Liver (tissue), 9 donors: ENCODE measurements around the gene KLK3. TPM values are rescaled to one million over a fixed set of nuclear protein-coding genes. Genes with fewer than 3 reads are reported as not detected.

Experiments used
- DNase-seq: peaks from one replicate; pipeline ENCODE4 v3.0.0-alpha.2; 2017; ENCODE audit warnings: low spot score
- H3K27ac ChIP-seq, 2 donors: one replicate each; pipeline ENCODE4 v1.7.0; 2013; ENCODE audit warnings: inconsistent platforms in 2 of 2, low read length in 2 of 2, control low read depth in 1 of 2, low read depth in 1 of 2, mild to moderate bottlenecking in 1 of 2
- H3K27me3 ChIP-seq, 4 donors: one replicate each; pipeline versions ENCODE4 v1.6.1 to v1.7.0; 2013; ENCODE audit warnings: low read length in 3 of 4, inconsistent platforms in 1 of 4, mild to moderate bottlenecking in 1 of 4, moderate library complexity in 1 of 4; ENCODE audit not compliant: control insufficient read depth in 4 of 4, insufficient read depth in 4 of 4
- H3K36me3 ChIP-seq, 4 donors: one replicate each; pipeline versions ENCODE4 v1.6.1 to v1.7.0; 2013; ENCODE audit warnings: low read length in 3 of 4, mild to moderate bottlenecking in 3 of 4, low read depth in 1 of 4, moderate library complexity in 1 of 4; ENCODE audit not compliant: control insufficient read depth in 4 of 4, insufficient read depth in 3 of 4
- H3K4me1 ChIP-seq, 4 donors: one replicate each; pipeline versions ENCODE4 v1.6.1 to v1.7.0; 2013; ENCODE audit warnings: low read length in 3 of 4, mild to moderate bottlenecking in 3 of 4, moderate library complexity in 1 of 4; ENCODE audit not compliant: control insufficient read depth in 4 of 4, insufficient read depth in 4 of 4
- H3K4me3 ChIP-seq, 3 donors: one replicate each; pipeline versions ENCODE4 v1.6.1 to v1.7.0; 2013; ENCODE audit warnings: low read length in 3 of 3, control low read depth in 1 of 3, low read depth in 1 of 3, mild to moderate bottlenecking in 1 of 3
- H3K9ac ChIP-seq, 2 donors: one replicate each; pipeline ENCODE4 v1.7.0; 2013; ENCODE audit warnings: low read length in 2 of 2, mild to moderate bottlenecking in 2 of 2, moderate library complexity in 2 of 2, control low read depth in 1 of 2, low read depth in 1 of 2
- H3K9me3 ChIP-seq, 4 donors: one replicate each; pipeline versions ENCODE4 v1.6.1 to v1.7.0; 2013; ENCODE audit warnings: low read length in 3 of 4; ENCODE audit not compliant: control insufficient read depth in 4 of 4
- EGR1 ChIP-seq, 2 donors: IDR thresholded peaks; 2 replicates each; pipeline ENCODE4 v1.6.1; 2016 to 2018; ENCODE audit warnings: antibody characterized with exemption in 2 of 2, low read depth in 2 of 2
- GABPA ChIP-seq, 2 donors: IDR thresholded peaks in 1 of 2; conservative IDR thresholded peaks in 1 of 2; 2 replicates each; pipeline ENCODE4 v1.6.1; 2016; ENCODE audit warnings: antibody characterized with exemption in 2 of 2, mild to moderate bottlenecking in 1 of 2, moderate library complexity in 1 of 2
- HNF4A ChIP-seq, 2 donors: conservative IDR thresholded peaks; 2 replicates each; pipeline ENCODE4 v1.6.1; 2016; ENCODE audit warnings: antibody characterized with exemption in 2 of 2, mild to moderate bottlenecking in 2 of 2
- HNF4G ChIP-seq: IDR thresholded peaks from 2 replicates; pipeline ENCODE4 v1.6.1; 2016; ENCODE audit warnings: antibody characterized with exemption
- JUND ChIP-seq, 2 donors: IDR thresholded peaks; 2 replicates each; pipeline ENCODE4 v1.6.1; 2016; ENCODE audit warnings: antibody characterized with exemption in 2 of 2
- NR2F2 ChIP-seq: IDR thresholded peaks from 2 replicates; pipeline ENCODE4 v1.6.1; 2016; ENCODE audit warnings: antibody characterized with exemption
- RAD21 ChIP-seq, 2 donors: IDR thresholded peaks; 2 replicates each; pipeline ENCODE4 v1.6.1; 2016; ENCODE audit warnings: antibody characterized with exemption in 2 of 2, mild to moderate bottlenecking in 2 of 2
- RXRA ChIP-seq, 2 donors: IDR thresholded peaks; 2 replicates each; pipeline ENCODE4 v1.6.1; 2017 to 2018; ENCODE audit warnings: antibody characterized with exemption in 2 of 2, mild to moderate bottlenecking in 1 of 2
- TAF1 ChIP-seq: conservative IDR thresholded peaks from 2 replicates; pipeline ENCODE4 v1.6.1; 2016; ENCODE audit warnings: antibody characterized with exemption, mild to moderate bottlenecking
- YY1 ChIP-seq: IDR thresholded peaks from 2 replicates; pipeline ENCODE4 v1.6.1; 2016; ENCODE audit warnings: antibody characterized with exemption, mild to moderate bottlenecking
- WGBS: extraction: QIAGEN DNeasy Blood & Tissue Kit; methylation state at CpG from one replicate; pipeline ENCODE4 v1.1.7; 2013; 5-methylcytosine and 5-hydroxymethylcytosine counted together
- polyA plus RNA-seq, 2 donors: library from polyadenylated mRNA; stranded (reverse) in 1 of 2; unstranded in 1 of 2; fragments of 200-250 nt in 1 of 2; fragments of >200 nt in 1 of 2; fragmentation: Nextera tagmentation in 1 of 2; extraction: Ambion mirVana in 1 of 2; gene quantifications; one replicate each; pipeline versions ENCODE4 v1.2.1 to v1.2.3, GENCODE V29; 2013 to 2015
- total RNA-seq, 2 donors: library from RNA; depleted of rRNA; stranded (reverse); fragments of >200 nt; gene quantifications; one replicate each; pipeline ENCODE4 v1.2.3, GENCODE V29; 2014
- TF ChIP-seq, protein P1 (sequence below): IDR thresholded peaks from 2 replicates; pipeline ENCODE4 v1.6.1; 2016; ENCODE audit warnings: antibody characterized with exemption, mild to moderate bottlenecking
- TF ChIP-seq, protein P2 (sequence below): IDR thresholded peaks from 2 replicates; pipeline ENCODE4 v1.6.1; 2016; ENCODE audit warnings: antibody characterized with exemption
- TF ChIP-seq, protein P3 (sequence below): IDR thresholded peaks from 2 replicates; pipeline ENCODE4 v1.6.1; 2016; ENCODE audit warnings: antibody characterized with exemption
- donor health status: healthy.
- donor health status: healthy.
- donor health status: healthy.
- donor health status: healthy.
- donor health status: healthy.

The KLK3 gene
- total and polyA plus RNA-seq, 4 donors: not detected

DNA sequence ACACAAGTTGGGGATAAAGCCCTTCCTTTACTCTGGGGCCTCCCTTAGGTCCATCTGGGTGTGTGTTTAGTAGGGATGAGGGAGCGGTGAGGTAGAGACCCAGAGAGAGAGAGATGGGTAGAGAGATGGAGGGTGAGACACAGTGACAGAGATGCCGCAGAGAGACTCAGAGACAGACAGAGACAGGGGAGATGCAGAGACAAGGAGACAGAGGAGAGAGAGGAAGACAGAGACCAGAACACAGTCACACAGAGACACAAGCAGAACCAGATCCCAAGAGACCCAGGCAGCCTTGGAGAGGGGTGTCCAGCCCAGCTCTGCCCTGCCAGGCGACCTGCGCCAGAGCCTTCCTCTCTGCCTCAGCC lies 33.5 kb upstream of the KLK3 start (continued):
- TF ChIP-seq HNF4G: no peak

DNA sequence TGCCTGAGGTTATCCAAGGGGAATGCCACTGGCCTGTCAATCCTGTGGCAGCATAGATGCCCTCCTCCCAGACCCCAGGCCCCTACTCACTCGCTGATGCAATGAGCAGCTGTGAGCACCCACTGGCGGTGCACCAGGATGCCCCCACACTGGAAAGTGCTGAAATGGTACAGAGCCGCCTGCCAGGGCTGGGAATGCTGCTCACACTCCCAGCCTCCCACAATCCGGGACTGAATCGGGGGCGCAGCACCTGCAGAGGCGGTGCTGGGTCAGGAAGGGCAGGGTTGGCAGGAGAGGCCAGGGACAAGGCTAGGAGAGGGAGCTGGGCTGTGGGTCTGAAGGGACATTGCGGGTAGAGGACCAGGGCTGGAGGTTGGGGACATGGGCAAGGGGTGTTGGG lies 33.1 kb upstream of the KLK3 start:
- DNase-seq: no peak
- Histone ChIP-seq H3K9me3 (no peaks in the 10 kb centered on the region), H3K9ac (no peak overlapping the region), H3K4me1 (no peaks in the 10 kb centered on the region), H3K27me3 (peaks cover 0 to 27% (median 12%) of the 10 kb centered on the region in 4 donors), H3K36me3 (no peaks in the 10 kb centered on the region), H3K4me3 (no peak overlapping the region), H3K27ac (no peak overlapping the region)
- 49% methylated on average over 8 of the region's 8 CpGs for WGBS
- TF ChIP-seq GABPA (IDR thresholded peaks at IDR 0.05 in 1 of 2, conservative IDR thresholded peaks at IDR 0.05 in 1 of 2): no peak
- TF ChIP-seq, protein P1, sequence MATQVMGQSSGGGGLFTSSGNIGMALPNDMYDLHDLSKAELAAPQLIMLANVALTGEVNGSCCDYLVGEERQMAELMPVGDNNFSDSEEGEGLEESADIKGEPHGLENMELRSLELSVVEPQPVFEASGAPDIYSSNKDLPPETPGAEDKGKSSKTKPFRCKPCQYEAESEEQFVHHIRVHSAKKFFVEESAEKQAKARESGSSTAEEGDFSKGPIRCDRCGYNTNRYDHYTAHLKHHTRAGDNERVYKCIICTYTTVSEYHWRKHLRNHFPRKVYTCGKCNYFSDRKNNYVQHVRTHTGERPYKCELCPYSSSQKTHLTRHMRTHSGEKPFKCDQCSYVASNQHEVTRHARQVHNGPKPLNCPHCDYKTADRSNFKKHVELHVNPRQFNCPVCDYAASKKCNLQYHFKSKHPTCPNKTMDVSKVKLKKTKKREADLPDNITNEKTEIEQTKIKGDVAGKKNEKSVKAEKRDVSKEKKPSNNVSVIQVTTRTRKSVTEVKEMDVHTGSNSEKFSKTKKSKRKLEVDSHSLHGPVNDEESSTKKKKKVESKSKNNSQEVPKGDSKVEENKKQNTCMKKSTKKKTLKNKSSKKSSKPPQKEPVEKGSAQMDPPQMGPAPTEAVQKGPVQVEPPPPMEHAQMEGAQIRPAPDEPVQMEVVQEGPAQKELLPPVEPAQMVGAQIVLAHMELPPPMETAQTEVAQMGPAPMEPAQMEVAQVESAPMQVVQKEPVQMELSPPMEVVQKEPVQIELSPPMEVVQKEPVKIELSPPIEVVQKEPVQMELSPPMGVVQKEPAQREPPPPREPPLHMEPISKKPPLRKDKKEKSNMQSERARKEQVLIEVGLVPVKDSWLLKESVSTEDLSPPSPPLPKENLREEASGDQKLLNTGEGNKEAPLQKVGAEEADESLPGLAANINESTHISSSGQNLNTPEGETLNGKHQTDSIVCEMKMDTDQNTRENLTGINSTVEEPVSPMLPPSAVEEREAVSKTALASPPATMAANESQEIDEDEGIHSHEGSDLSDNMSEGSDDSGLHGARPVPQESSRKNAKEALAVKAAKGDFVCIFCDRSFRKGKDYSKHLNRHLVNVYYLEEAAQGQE: no peak

DNA sequence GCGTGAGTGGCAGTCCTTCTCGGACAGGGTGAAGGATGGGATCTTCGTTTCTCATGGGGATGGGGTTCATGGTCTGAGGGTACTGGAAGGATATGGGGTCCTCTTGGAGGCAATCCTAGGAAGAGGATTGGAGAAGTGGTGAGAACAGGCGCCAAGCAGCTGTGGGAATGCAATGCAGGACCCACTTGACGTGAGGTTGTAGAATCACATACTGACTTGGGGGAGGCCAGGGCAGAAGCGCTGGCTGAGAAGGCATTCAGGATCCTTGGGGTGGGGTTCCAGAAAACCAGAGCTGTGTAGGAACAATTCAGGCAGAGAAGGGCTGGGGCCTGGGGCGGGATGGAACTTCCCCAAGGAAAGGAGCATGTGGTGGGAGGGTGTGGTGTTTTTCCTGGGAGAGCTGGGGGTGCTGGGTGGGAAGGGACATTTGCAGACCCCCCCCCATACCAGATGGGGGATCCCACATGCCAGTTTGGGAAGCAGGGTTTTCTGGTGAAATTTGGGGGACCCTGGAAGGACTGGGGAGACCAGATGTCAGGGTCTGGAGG lies 32.0 kb upstream of the KLK3 start:
- no peak overlapping the region for H3K9ac ChIP-seq
- peaks cover 0 to 21% (median 12%) of the 10 kb centered on the region in 4 donors for H3K27me3 ChIP-seq
- TF ChIP-seq GABPA (IDR thresholded peaks at IDR 0.05 in 1 of 2, conservative IDR thresholded peaks at IDR 0.05 in 1 of 2): no peak
- TF ChIP-seq TAF1: no peak
- no peak for TF ChIP-seq JUND (IDR thresholded peaks at IDR 0.05)
- no peak for TF ChIP-seq NR2F2
- TF ChIP-seq, protein P1: no peak
- TF ChIP-seq, protein P2, sequence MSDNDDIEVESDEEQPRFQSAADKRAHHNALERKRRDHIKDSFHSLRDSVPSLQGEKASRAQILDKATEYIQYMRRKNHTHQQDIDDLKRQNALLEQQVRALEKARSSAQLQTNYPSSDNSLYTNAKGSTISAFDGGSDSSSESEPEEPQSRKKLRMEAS: no peak
- TF ChIP-seq, protein P3, sequence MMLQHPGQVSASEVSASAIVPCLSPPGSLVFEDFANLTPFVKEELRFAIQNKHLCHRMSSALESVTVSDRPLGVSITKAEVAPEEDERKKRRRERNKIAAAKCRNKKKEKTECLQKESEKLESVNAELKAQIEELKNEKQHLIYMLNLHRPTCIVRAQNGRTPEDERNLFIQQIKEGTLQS: no peak
- no peak for TF ChIP-seq RAD21 (IDR thresholded peaks at IDR 0.05)
- no peak for TF ChIP-seq EGR1 (IDR thresholded peaks at IDR 0.05; ENCODE audit: low read depth in 2 of 2)
- TF ChIP-seq HNF4A (conservative IDR thresholded peaks at IDR 0.05): no peak
- TF ChIP-seq RXRA (IDR thresholded peaks at IDR 0.05): no peak
- TF ChIP-seq YY1: no peak
- whole genome bisulfite sequencing: 74% methylated on average over 7 of the region's 7 CpGs
- no peak for DNase-seq
- no peak overlapping the region for H3K27ac ChIP-seq
- H3K9me3 ChIP-seq: no peaks in the 10 kb centered on the region
- H3K4me1 ChIP-seq: no peaks in the 10 kb centered on the region
- H3K36me3 ChIP-seq: no peaks in the 10 kb centered on the region
- H3K4me3 ChIP-seq: no peak overlapping the region
